Neural cell (in vitro differentiated cells): Measurements from ENCODE around the gene ST6GALNAC1. TPM values are rescaled to one million over a fixed set of nuclear protein-coding genes. Genes with fewer than 3 reads are reported as not detected.

Source experiments
- H2AFZ ChIP-seq: fragments of 200-600, 300-800 bp; sonication (generic), shearing (Covaris generic); 2 replicates; pipeline ENCODE4 v1.6.0; 2014; ENCODE audit warnings: low read depth, mild to moderate bottlenecking, antibody characterized with exemption, low read length, moderate library complexity
- H3F3A ChIP-seq: fragments of 200-600 bp; shearing (Covaris generic); 2 replicates; pipeline ENCODE4 v1.6.1; 2016; ENCODE audit warnings: mild to moderate bottlenecking, moderate library complexity, mixed read lengths, antibody characterized with exemption, low read length; ENCODE audit not compliant: insufficient read depth, poor library complexity, severe bottlenecking
- H3K27ac ChIP-seq: fragments of 200-600, 300-800 bp; sonication (generic), shearing (Covaris generic); 2 replicates; pipeline ENCODE4 v1.5.1; 2014; ENCODE audit warnings: mild to moderate bottlenecking, low read length, moderate library complexity
- H3K27me3 ChIP-seq: fragments of 300-800, 200-600 bp; sonication (generic), shearing (Covaris generic); 2 replicates; pipeline ENCODE4 v1.6.0; 2014; ENCODE audit warnings: mild to moderate bottlenecking, low read depth, low read length, moderate library complexity; ENCODE audit not compliant: insufficient read depth
- H3K36me3 ChIP-seq: fragments of 300-800, 200-600 bp; sonication (generic), shearing (Covaris generic); 2 replicates; pipeline ENCODE4 v1.5.1; 2014; ENCODE audit warnings: mild to moderate bottlenecking, antibody characterized with exemption, low read length, moderate library complexity; ENCODE audit not compliant: insufficient read depth
- H3K4me2 ChIP-seq: fragments of 300-800, 200-600 bp; sonication (generic), shearing (Covaris generic); 2 replicates; pipeline ENCODE4 v1.6.0; 2014; ENCODE audit warnings: mild to moderate bottlenecking, low read length
- H3K4me3 ChIP-seq: fragments of 300-800, 200-600 bp; sonication (generic), shearing (Covaris generic); 2 replicates; pipeline ENCODE4 v1.5.1; 2014; ENCODE audit warnings: mild to moderate bottlenecking, low read length, moderate library complexity
- H3K79me2 ChIP-seq: fragments of 200-600 bp; shearing (Covaris generic); replicated peaks from 2 replicates; pipeline ENCODE4 v1.6.0; 2014; ENCODE audit warnings: mild to moderate bottlenecking, low read length, moderate library complexity; ENCODE audit not compliant: insufficient read depth
- H3K9ac ChIP-seq: fragments of 300-800, 200-600 bp; sonication (generic), shearing (Covaris generic); 2 replicates; pipeline ENCODE4 v1.6.1; 2016; ENCODE audit warnings: mild to moderate bottlenecking, low read length, mixed read lengths
- H3K9me2 ChIP-seq: fragments of 200-600 bp; shearing (Covaris generic); 2 replicates; pipeline ENCODE4 v1.6.1; 2016; ENCODE audit warnings: mild to moderate bottlenecking, low read length, mixed read lengths; ENCODE audit not compliant: insufficient read depth
- H3K9me3 ChIP-seq: fragments of 200-600, 300-800 bp; sonication (generic), shearing (Covaris generic); 2 replicates; pipeline ENCODE4 v1.6.1; 2016; ENCODE audit warnings: mild to moderate bottlenecking, mixed run types, low read length, moderate library complexity, mixed read lengths
- H4K20me1 ChIP-seq: fragments of 200-600 bp; shearing (Covaris generic); 2 replicates; pipeline ENCODE4 v1.6.1; 2016; ENCODE audit warnings: mild to moderate bottlenecking, mixed run types; ENCODE audit not compliant: insufficient read depth
- CTCF ChIP-seq: fragments of 450-650 bp; IDR thresholded peaks from 2 replicates; pipeline ENCODE4 v1.5.1; 2014; ENCODE audit warnings: antibody characterized with exemption, mild to moderate bottlenecking, moderate library complexity; ENCODE audit not compliant: poor library complexity, severe bottlenecking
- EP300 ChIP-seq: fragments of 450-650 bp; conservative IDR thresholded peaks from 2 replicates; pipeline ENCODE4 v1.6.1; 2014; ENCODE audit warnings: antibody characterized with exemption, mild to moderate bottlenecking, moderate library complexity; ENCODE audit not compliant: poor library complexity, severe bottlenecking
- EZH2 ChIP-seq: fragments of 200-600, 300-800 bp; shearing (Covaris generic), sonication (generic); IDR thresholded peaks from 2 replicates; pipeline ENCODE4 v1.6.1; 2014; ENCODE audit warnings: antibody characterized with exemption, low read length, borderline replicate concordance, mild to moderate bottlenecking; ENCODE audit not compliant: insufficient read depth, poor library complexity, severe bottlenecking
- MXI1 ChIP-seq: fragments of 450-650 bp; conservative IDR thresholded peaks from 2 replicates; pipeline ENCODE4 v1.6.1; 2014; ENCODE audit warnings: antibody characterized with exemption, mild to moderate bottlenecking; ENCODE audit not compliant: poor library complexity, severe bottlenecking
- POLR2AphosphoS5 ChIP-seq: IDR thresholded peaks from 2 replicates; pipeline ENCODE4 v1.6.1; 2012
- RAD21 ChIP-seq: fragments of 450-650 bp; conservative IDR thresholded peaks from 2 replicates; pipeline ENCODE4 v1.6.1; 2014; ENCODE audit warnings: antibody characterized with exemption, mild to moderate bottlenecking, moderate library complexity
- SMC3 ChIP-seq: fragments of 450-650 bp; conservative IDR thresholded peaks from 2 replicates; pipeline ENCODE4 v1.6.1; 2014; ENCODE audit warnings: antibody characterized with exemption, mild to moderate bottlenecking, moderate library complexity; ENCODE audit not compliant: poor library complexity
- TAF1 ChIP-seq: IDR thresholded peaks from 2 replicates; pipeline ENCODE4 v1.6.1; 2012; ENCODE audit warnings: low read depth
- polyA plus RNA-seq: library from polyadenylated mRNA; depleted of rRNA; stranded (reverse); fragments of >200 nt; gene quantifications from 2 replicates; pipeline ENCODE4 v1.2.3, GENCODE V29; 2014
- TF ChIP-seq, protein P1 (sequence below): IDR thresholded peaks from 2 replicates; pipeline ENCODE4 v1.6.1; 2012; ENCODE audit warnings: borderline replicate concordance

The ST6GALNAC1 gene
- polyA plus RNA-seq, 1 donor from 2014 or later: not detected

DNA sequence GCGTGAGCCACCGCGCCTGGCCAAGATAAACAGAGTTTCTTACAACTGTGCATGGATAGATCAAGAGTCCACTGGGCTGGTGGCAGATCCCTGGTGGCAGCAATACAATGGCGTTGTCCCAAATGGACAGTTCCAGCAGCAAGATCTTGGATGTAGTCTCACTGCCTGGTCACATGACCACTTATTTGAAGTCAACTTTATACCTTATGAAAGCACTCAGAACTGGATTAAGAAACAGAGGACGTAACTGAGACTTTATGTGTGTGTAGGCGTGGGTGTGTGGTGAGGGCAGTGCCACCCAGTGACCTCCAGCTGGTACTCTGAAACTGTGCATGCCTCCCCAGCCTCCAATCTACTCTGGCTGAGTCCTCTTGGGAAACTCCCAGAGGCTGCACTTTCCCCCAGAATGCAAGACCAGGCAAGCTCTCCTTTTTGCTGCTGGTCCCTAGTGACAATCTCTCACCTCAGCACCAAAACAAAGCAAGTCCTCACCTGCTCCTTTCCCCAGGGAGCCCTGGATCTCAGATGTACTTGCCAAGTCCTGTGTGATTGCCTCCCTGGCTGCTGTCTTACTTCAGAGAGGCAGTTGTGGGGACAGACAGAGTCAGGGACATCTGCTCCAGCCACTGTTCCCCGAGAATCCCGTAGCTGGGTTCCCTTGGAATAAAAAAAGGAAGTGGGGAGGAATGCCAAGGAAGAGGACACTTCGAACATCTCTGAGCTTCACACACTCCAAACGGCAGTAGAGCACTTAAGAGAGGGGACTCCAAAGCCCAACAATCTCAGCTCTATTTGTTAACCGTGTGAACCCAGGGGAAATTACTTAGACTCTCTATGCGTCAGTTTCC is 46.2 kb downstream of the ST6GALNAC1 start:
- Histone ChIP-seq H3F3A (no peaks in the 10 kb centered on the region), H4K20me1 (no peaks in the 10 kb centered on the region), H3K27ac (no peak overlapping the region), H3K9ac (no peak overlapping the region), H3K36me3 (no peaks in the 10 kb centered on the region), H3K9me2 (no peaks in the 10 kb centered on the region), H2AFZ (no peak overlapping the region), H3K4me3 (no peak overlapping the region), H3K79me2 (no peaks in the 10 kb centered on the region), H3K4me2 (no peak overlapping the region), H3K27me3 (no peaks in the 10 kb centered on the region), H3K9me3 (no peaks in the 10 kb centered on the region)
- TF ChIP-seq POLR2AphosphoS5 (no peak), CTCF (no peak), TAF1 (no peak), EP300 (no peak), EZH2 (no peak), SMC3 (no peak), RAD21 (no peak), MXI1 (no peak)
- TF ChIP-seq, protein P1, sequence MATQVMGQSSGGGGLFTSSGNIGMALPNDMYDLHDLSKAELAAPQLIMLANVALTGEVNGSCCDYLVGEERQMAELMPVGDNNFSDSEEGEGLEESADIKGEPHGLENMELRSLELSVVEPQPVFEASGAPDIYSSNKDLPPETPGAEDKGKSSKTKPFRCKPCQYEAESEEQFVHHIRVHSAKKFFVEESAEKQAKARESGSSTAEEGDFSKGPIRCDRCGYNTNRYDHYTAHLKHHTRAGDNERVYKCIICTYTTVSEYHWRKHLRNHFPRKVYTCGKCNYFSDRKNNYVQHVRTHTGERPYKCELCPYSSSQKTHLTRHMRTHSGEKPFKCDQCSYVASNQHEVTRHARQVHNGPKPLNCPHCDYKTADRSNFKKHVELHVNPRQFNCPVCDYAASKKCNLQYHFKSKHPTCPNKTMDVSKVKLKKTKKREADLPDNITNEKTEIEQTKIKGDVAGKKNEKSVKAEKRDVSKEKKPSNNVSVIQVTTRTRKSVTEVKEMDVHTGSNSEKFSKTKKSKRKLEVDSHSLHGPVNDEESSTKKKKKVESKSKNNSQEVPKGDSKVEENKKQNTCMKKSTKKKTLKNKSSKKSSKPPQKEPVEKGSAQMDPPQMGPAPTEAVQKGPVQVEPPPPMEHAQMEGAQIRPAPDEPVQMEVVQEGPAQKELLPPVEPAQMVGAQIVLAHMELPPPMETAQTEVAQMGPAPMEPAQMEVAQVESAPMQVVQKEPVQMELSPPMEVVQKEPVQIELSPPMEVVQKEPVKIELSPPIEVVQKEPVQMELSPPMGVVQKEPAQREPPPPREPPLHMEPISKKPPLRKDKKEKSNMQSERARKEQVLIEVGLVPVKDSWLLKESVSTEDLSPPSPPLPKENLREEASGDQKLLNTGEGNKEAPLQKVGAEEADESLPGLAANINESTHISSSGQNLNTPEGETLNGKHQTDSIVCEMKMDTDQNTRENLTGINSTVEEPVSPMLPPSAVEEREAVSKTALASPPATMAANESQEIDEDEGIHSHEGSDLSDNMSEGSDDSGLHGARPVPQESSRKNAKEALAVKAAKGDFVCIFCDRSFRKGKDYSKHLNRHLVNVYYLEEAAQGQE: no peak

GRCh38 chr17:76594690-76595089 is 48.9 kb downstream of the ST6GALNAC1 start:
- Histone ChIP-seq H3K9me3 (no peaks in the 10 kb centered on the region), H2AFZ (no peak overlapping the region), H3K9me2 (no peaks in the 10 kb centered on the region), H3K4me2 (no peak overlapping the region), H3K9ac (no peak overlapping the region), H4K20me1 (no peaks in the 10 kb centered on the region), H3K79me2 (no peaks in the 10 kb centered on the region), H3K27ac (no peak overlapping the region), H3F3A (no peaks in the 10 kb centered on the region), H3K27me3 (no peaks in the 10 kb centered on the region), H3K36me3 (no peaks in the 10 kb centered on the region), H3K4me3 (no peak overlapping the region)
- TF ChIP-seq POLR2AphosphoS5 (no peak), EP300 (no peak), MXI1 (no peak)
